Esophagus muscularis mucosa (tissue), 3 donors: ENCODE data around the gene ALG8.

Experiments used
- POLR2AphosphoS5 ChIP-seq, 2 donors: sonication (generic); formaldehyde crosslinking; IDR thresholded peaks; one replicate each; pipeline ENCODE4 v1.6.1; 2017; ENCODE audit warnings: antibody characterized with exemption in 2 of 2
- TF ChIP-seq, protein P1 (sequence below), 3 experiments: fragments of 200-600 bp in 2 of 3; fragments of 450-650 bp in 1 of 3; sonication (generic) in 2 of 3; IDR thresholded peaks; one replicate each; pipeline ENCODE4 v1.5.1; 2017 to 2019; ENCODE audit warnings: antibody characterized with exemption in 3 of 3, mild to moderate bottlenecking in 2 of 3, moderate library complexity in 1 of 3

DNA sequence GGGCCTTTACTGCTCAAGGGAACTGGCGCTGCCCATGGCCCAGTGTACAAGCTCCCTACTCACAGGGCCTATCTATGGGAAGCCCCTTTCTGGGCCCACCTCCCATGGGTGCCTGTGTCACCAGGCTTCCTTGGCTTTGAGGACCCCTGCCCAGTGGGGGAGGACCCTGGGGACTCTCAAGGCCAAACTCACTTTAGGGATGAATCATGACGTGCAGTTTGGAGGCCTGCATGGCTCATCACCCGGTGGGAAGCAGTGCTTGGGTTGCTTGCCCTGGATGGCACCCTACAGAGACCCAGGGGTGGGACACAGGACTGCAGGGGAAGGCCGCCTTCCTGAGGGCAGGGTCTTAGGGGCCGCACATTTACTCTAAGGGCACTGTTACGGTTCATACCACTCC is 32.5 kb upstream of the ALG8 start:
- TF ChIP-seq, protein P1, sequence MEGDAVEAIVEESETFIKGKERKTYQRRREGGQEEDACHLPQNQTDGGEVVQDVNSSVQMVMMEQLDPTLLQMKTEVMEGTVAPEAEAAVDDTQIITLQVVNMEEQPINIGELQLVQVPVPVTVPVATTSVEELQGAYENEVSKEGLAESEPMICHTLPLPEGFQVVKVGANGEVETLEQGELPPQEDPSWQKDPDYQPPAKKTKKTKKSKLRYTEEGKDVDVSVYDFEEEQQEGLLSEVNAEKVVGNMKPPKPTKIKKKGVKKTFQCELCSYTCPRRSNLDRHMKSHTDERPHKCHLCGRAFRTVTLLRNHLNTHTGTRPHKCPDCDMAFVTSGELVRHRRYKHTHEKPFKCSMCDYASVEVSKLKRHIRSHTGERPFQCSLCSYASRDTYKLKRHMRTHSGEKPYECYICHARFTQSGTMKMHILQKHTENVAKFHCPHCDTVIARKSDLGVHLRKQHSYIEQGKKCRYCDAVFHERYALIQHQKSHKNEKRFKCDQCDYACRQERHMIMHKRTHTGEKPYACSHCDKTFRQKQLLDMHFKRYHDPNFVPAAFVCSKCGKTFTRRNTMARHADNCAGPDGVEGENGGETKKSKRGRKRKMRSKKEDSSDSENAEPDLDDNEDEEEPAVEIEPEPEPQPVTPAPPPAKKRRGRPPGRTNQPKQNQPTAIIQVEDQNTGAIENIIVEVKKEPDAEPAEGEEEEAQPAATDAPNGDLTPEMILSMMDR (IDR thresholded peaks at IDR 0.05) = no peak
- no peak for TF ChIP-seq POLR2AphosphoS5 (IDR thresholded peaks at IDR 0.05)
